Endothelial cell of umbilical vein (primary cell): Measurements from ENCODE around the gene SPDYE4. TPM values are rescaled to one million over a fixed set of nuclear protein-coding genes. Genes with fewer than 3 reads are reported as not detected.

Source experiments
- BruUV-seq: library from RNA; stranded (reverse); fragments of 400-500 nt; replicated peaks from 2 replicates; lab custom pipeline; 2021; lab: Mats Ljungman, UMichigan
- CTCF ChIA-PET: fragments of 300-600, 350-600 bp; sonication (Branson Sonifier 250); formaldehyde crosslinking; loops from one replicate; lab custom pipeline; 2021; ENCODE audit warnings: antibody characterized with exemption, inconsistent platforms; lab: Charles Lee
- POLR2A ChIA-PET: fragments of 300-600, 350-600 bp; sonication (Branson Sonifier 250); formaldehyde crosslinking; loops from one replicate; lab custom pipeline; 2021; ENCODE audit warnings: antibody characterized with exemption, inconsistent platforms; lab: Charles Lee
- DNase-seq: peaks from one replicate; pipeline ENCODE4 v3.0.0-alpha.2; 2011; ENCODE audit warnings: low read depth, low spot score
- FAIRE-seq: peaks from 2 replicates; lab custom pipeline; 2011; peaks lifted over from hg19 to GRCh38; lab: Jason Lieb, UNC
- H2AFZ ChIP-seq: 2 replicates; pipeline ENCODE4 v1.6.0; 2012; ENCODE audit warnings: low read depth, low read length, control low read depth, inconsistent platforms
- H3K27ac ChIP-seq: 2 replicates; pipeline ENCODE4 v1.5.1; 2011; ENCODE audit warnings: low read depth, mild to moderate bottlenecking, control low read depth, low read length, moderate library complexity; ENCODE audit not compliant: insufficient read depth
- H3K27me3 ChIP-seq, 2 experiments: 2 replicates each; pipeline versions ENCODE4 v1.6.0 to v1.6.1; 2011; ENCODE audit warnings: low read length in 2 of 2, mixed read lengths in 1 of 2; ENCODE audit not compliant: control insufficient read depth in 2 of 2, insufficient read depth in 2 of 2
- H3K36me3 ChIP-seq, 2 experiments: 2 replicates in 1 of 2; 3 replicates in 1 of 2; pipeline ENCODE4 v1.5.1; 2011; ENCODE audit warnings: low read length in 2 of 2, mild to moderate bottlenecking in 1 of 2, moderate library complexity in 1 of 2; ENCODE audit not compliant: control insufficient read depth in 2 of 2, insufficient read depth in 2 of 2; ENCODE audit errors: extremely low read depth in 1 of 2
- H3K4me1 ChIP-seq: 3 replicates; pipeline ENCODE4 v1.5.1; 2011; ENCODE audit warnings: mild to moderate bottlenecking, low read length; ENCODE audit not compliant: control insufficient read depth, insufficient read depth; ENCODE audit errors: extremely low read depth
- H3K4me2 ChIP-seq: 2 replicates; pipeline ENCODE4 v1.6.1; 2011; ENCODE audit warnings: low read length, control low read depth, mixed read lengths; ENCODE audit not compliant: insufficient read depth
- H3K4me3 ChIP-seq, 3 experiments: fragments of 200-600 bp in 1 of 3; sonication (generic), shearing (Covaris generic) in 1 of 3; replicated peaks in 1 of 3; 2 replicates each; pipeline ENCODE4 v1.5.1; 2011 to 2016; ENCODE audit warnings: control low read depth in 3 of 3, low read length in 3 of 3, mild to moderate bottlenecking in 2 of 3, inconsistent platforms in 1 of 3, low read depth in 1 of 3, moderate library complexity in 1 of 3; ENCODE audit not compliant: insufficient read depth in 1 of 3
- H3K79me2 ChIP-seq: 2 replicates; pipeline ENCODE4 v1.6.0; 2012; ENCODE audit warnings: low read length, inconsistent platforms; ENCODE audit not compliant: control insufficient read depth, insufficient read depth
- H3K9ac ChIP-seq: replicated peaks from 2 replicates; pipeline ENCODE3; 2011; ENCODE audit warnings: low read length, control low read depth; ENCODE audit not compliant: insufficient read depth; ENCODE audit errors: extremely low read depth
- H3K9me1 ChIP-seq: replicated peaks from 3 replicates; pipeline ENCODE4 v1.6.0; 2011; ENCODE audit warnings: mild to moderate bottlenecking, low read length; ENCODE audit not compliant: control insufficient read depth, insufficient read depth; ENCODE audit errors: extremely low read depth
- H3K9me3 ChIP-seq: replicated peaks from 2 replicates; pipeline ENCODE4 v1.5.1; 2012; ENCODE audit warnings: low read length, inconsistent platforms; ENCODE audit not compliant: control insufficient read depth, insufficient read depth
- H4K20me1 ChIP-seq: replicated peaks from 2 replicates; pipeline ENCODE3; 2011; ENCODE audit warnings: mild to moderate bottlenecking, low read length; ENCODE audit not compliant: control insufficient read depth, insufficient read depth; ENCODE audit errors: extremely low read depth
- CTCF ChIP-seq, 2 donors: IDR thresholded peaks; 1 replicate in 1 of 2; 2 replicates in 1 of 2; pipeline ENCODE4 v1.5.1; 2011; ENCODE audit warnings: low read length in 2 of 2, mild to moderate bottlenecking in 2 of 2, moderate library complexity in 2 of 2, control low read depth in 1 of 2, inconsistent platforms in 1 of 2, low read depth in 1 of 2; ENCODE audit not compliant: insufficient read depth in 1 of 2; ENCODE audit errors: extremely low read depth in 1 of 2
- EZH2 ChIP-seq: IDR thresholded peaks from 2 replicates; pipeline ENCODE4 v1.6.1; 2012; ENCODE audit warnings: borderline replicate concordance, low read depth, mild to moderate bottlenecking, moderate library complexity, low read length, inconsistent platforms; ENCODE audit not compliant: severe bottlenecking
- FOS ChIP-seq: IDR thresholded peaks from 2 replicates; pipeline ENCODE4 v1.6.1; 2011; ENCODE audit warnings: mild to moderate bottlenecking, low read length, moderate library complexity, borderline replicate concordance; ENCODE audit not compliant: insufficient read depth
- GATA2 ChIP-seq: IDR thresholded peaks from 2 replicates; pipeline ENCODE4 v1.7.0; 2011; ENCODE audit warnings: low read depth, mild to moderate bottlenecking, moderate library complexity, mixed read lengths, low read length; ENCODE audit not compliant: insufficient read length, insufficient read depth
- JUN ChIP-seq: IDR thresholded peaks from 2 replicates; pipeline ENCODE4 v1.6.1; 2011; ENCODE audit warnings: borderline replicate concordance, low read depth; ENCODE audit not compliant: insufficient read length, insufficient read depth
- MAX ChIP-seq: IDR thresholded peaks from 2 replicates; pipeline ENCODE4 v1.6.1; 2011; ENCODE audit not compliant: insufficient read depth, insufficient read length
- MYC ChIP-seq: IDR thresholded peaks from one replicate; pipeline ENCODE4 v1.6.1; 2011; ENCODE audit warnings: mild to moderate bottlenecking, low read depth, low read length
- POLR2A ChIP-seq: IDR thresholded peaks from 2 replicates; pipeline ENCODE4 v1.6.1; 2012; ENCODE audit warnings: low read depth, mild to moderate bottlenecking, control low read depth, low read length
- POLR2AphosphoS5 ChIP-seq: IDR thresholded peaks from 2 replicates; pipeline ENCODE4 v1.6.1; 2012; ENCODE audit warnings: low read depth, mild to moderate bottlenecking, control low read depth, low read length, moderate library complexity; ENCODE audit not compliant: insufficient read depth
- dilution Hi-C: fragments of 300-500 bp; cut with MboI; formaldehyde crosslinking; loops from one replicate; pipeline ENCODE4 v1.15.0; 2019; ENCODE audit warnings: low sequenced_read_pairs; ENCODE audit not compliant: extremely low pct_ligation_motif_present
- intact Hi-C: fragments of 100-400 bp; cut with micrococcal nuclease; formaldehyde crosslinking; loops from one replicate; pipeline ENCODE4 v1.10.0; 2022
- polyA plus RNA-seq, 4 experiments: library from polyadenylated mRNA; depleted of rRNA in 3 of 4; stranded (reverse) in 3 of 4; unstranded in 1 of 4; fragments of >200 nt; gene quantifications; 2 replicates each; pipeline versions ENCODE4 v1.2.1 to v1.2.3, GENCODE V29; 2011 to 2012; ENCODE audit warnings: missing spikeins in 1 of 4
- total RNA-seq: library from RNA; stranded (reverse); gene quantifications from 2 replicates; pipeline ENCODE4 v1.2.3, GENCODE V29; 2021

The SPDYE4 gene
- total and polyA plus RNA-seq, 2 donors (not counting 3 experiments of a cell fraction or from before 2014, with no cell fraction given) = not detected

- Histone ChIP-seq H3K9ac (no peak overlapping the region), H3K36me3 (no peaks in the 10 kb centered on the region), H3K9me1 (no peaks in the 10 kb centered on the region), H3K4me2 (no peak overlapping the region), H3K27ac (no peak overlapping the region), H2AFZ (no peak overlapping the region), H3K9me3 (no peaks in the 10 kb centered on the region), H4K20me1 (no peaks in the 10 kb centered on the region), H3K79me2 (no peaks in the 10 kb centered on the region), H3K27me3 (peaks cover 0 to 6% of the 10 kb centered on the region in 2 experiments), H3K4me1 (no peaks in the 10 kb centered on the region), H3K4me3 (no peak overlapping the region)
- no peak for FAIRE-seq
- intact Hi-C loops = no loop called here
- ChIA-PET CTCF (interaction anchor here (0.7 to 1.0 kb wide), 2 partner anchors 330 to 699 kb away, joined by 3 read pairs; no protein-coding TSS in a partner anchor), POLR2A (no interaction called here)
- dilution Hi-C loops = no loop called here
- TF ChIP-seq POLR2A (no peak), CTCF (IDR thresholded peaks at IDR 0.05; ENCODE audit: extremely low read depth in 1 of 2, insufficient read depth in 1 of 2, low read depth in 1 of 2, low read length in 2 of 2) (peak in 1 of 2 donors; percentile 2)
- no peak for DNase-seq
- BruUV-seq = no TSS peak
Observed at GRCh38 chr17:8740486-8740885, 17.9 kb downstream of the SPDYE4 start.

GRCh38 chr17:8739097-8739496 lies 19.2 kb downstream of the SPDYE4 start:
- no peaks in the 10 kb centered on the region for H3K79me2 ChIP-seq
- DNase-seq (no peak), FAIRE-seq (no peak)
- no peak for TF ChIP-seq POLR2A
- no peak for TF ChIP-seq FOS
- no peak for TF ChIP-seq POLR2AphosphoS5
- TF ChIP-seq EZH2 = no peak
- no peak for TF ChIP-seq JUN
- TF ChIP-seq CTCF (IDR thresholded peaks at IDR 0.05; ENCODE audit: extremely low read depth in 1 of 2, insufficient read depth in 1 of 2, low read depth in 1 of 2, low read length in 2 of 2) = no peak
- TF ChIP-seq GATA2 = no peak
- TF ChIP-seq MYC = no peak
- no peak for TF ChIP-seq MAX
- no peaks in the 10 kb centered on the region for H4K20me1 ChIP-seq
- no peak overlapping the region for H3K4me2 ChIP-seq
- no peak overlapping the region for H3K9ac ChIP-seq
- no peak overlapping the region for H2AFZ ChIP-seq
- H3K9me1 ChIP-seq = no peaks in the 10 kb centered on the region
- dilution Hi-C loops = no loop called here
- ChIA-PET CTCF (interaction anchor here (0.9 to 1.2 kb wide), 2 partner anchors 83 to 329 kb away, joined by 3 read pairs; no protein-coding TSS in a partner anchor), POLR2A (no interaction called here)
- H3K27ac ChIP-seq = no peak overlapping the region
- H3K36me3 ChIP-seq = no peaks in the 10 kb centered on the region
- intact Hi-C loops = no loop called here
- no TSS peak for BruUV-seq
- H3K4me1 ChIP-seq = no peaks in the 10 kb centered on the region
- H3K4me3 ChIP-seq = no peak overlapping the region
- peaks cover 0 to 6% of the 10 kb centered on the region in 2 experiments for H3K27me3 ChIP-seq
- H3K9me3 ChIP-seq = no peaks in the 10 kb centered on the region
